Measurements from ENCODE around the gene DMKN. TPM values are rescaled to one million over a fixed set of nuclear protein-coding genes. Genes with fewer than 3 reads are reported as not detected.
A peak's percentile ranks its signal among the peaks of the same experiment; 100 is the strongest.
"Not testable (repeated sequence)": the region's sequence is repeated elsewhere in the genome, so short reads cannot be mapped to it uniquely, and the experiment has no call there.

DMKN gene
- polyA plus RNA-seq, 1 donor: 36.0 TPM

DNA sequence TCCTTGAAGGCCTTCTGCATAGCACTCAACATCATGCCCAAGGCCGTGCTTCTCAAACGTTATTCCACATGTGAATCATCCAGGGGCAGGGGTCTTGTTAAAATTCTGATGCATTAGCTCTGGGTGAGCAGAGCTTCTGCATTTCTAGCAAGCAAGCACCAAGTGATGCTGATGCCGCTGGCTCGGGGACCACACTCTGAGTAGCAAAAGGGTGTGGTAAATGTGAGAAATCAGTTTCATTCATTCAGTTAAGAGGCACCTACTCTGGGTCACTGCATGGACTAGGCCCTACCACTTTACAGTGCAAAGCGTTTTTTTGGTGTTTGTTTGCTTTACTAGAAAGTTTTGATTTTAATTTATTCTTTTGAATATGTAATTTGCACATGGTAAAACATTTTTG lies 30.4 kb downstream of the DMKN start:
- no peak for DNase-seq
- Histone ChIP-seq H3K4me1 (ENCODE audit: control insufficient read depth, insufficient read depth, low read length) (peaks cover 14% of the 10 kb centered on the region), H3K27me3 (ENCODE audit: control insufficient read depth, insufficient read depth, low read length) (no peaks in the 10 kb centered on the region), H3K36me3 (ENCODE audit: control insufficient read depth, insufficient read depth, low read length) (no peaks in the 10 kb centered on the region), H3K9me3 (ENCODE audit: control insufficient read depth, low read depth, low read length) (no peaks in the 10 kb centered on the region), H3K27ac (ENCODE audit: low read length) (no peak overlapping the region), H3K4me3 (ENCODE audit: low read length) (no peak overlapping the region)
- no CpG with 5 or more reads among the region's 5 CpGs for WGBS (ENCODE audit: insufficient coverage, low lambda C conversion rate)

DNA sequence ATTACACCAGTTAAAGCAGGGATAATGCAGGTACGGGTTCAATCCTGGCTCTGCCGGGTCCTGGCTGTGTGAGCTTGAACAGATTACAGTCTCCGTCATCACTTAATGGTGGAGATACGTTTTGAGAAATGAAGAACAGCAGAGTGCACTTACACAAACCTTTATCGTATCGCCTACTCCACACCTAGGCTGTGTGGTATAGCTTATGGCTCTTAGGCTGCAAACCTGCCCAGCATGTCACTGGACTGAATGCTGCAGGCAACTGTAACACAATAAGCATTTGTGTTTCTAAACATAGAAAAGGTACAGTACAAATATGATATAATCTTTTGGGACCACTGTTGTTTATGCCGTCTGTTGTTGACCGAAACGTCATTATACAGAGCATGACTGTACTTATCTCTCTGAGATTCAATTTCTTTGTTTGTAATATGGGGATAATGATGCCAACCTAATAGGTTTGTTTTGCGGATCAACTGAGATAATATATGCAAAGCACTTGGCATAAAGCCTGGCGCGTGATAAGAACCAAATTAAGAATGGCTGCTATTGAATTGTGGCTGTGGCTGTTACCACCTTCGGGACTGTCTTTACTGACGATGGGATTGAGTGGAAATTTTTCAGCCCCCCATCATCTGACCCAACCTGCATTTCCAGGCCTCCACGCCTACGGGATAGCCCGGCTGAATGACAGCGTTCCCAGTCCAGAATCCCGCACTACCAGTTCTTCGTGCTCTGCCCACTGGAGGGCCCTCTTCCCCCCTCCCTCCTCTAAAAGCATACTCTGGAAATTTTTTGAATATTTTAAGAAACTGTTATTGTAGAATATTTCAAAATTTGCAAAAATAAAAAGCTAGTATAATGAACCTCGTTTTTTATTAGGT lies 34.4 kb downstream of the DMKN start:
- Histone ChIP-seq H3K4me3 (ENCODE audit: low read length) (no peak overlapping the region), H3K27ac (ENCODE audit: low read length) (no peak overlapping the region), H3K36me3 (ENCODE audit: control insufficient read depth, insufficient read depth, low read length) (no peaks in the 10 kb centered on the region), H3K9me3 (ENCODE audit: control insufficient read depth, low read depth, low read length) (no peaks in the 10 kb centered on the region), H3K4me1 (ENCODE audit: control insufficient read depth, insufficient read depth, low read length) (no peaks in the 10 kb centered on the region), H3K27me3 (ENCODE audit: control insufficient read depth, insufficient read depth, low read length) (no peaks in the 10 kb centered on the region)
- no peak for DNase-seq
- 82% methylated on average over 4 of the region's 21 CpGs for WGBS (ENCODE audit: insufficient coverage, low lambda C conversion rate)

DNA sequence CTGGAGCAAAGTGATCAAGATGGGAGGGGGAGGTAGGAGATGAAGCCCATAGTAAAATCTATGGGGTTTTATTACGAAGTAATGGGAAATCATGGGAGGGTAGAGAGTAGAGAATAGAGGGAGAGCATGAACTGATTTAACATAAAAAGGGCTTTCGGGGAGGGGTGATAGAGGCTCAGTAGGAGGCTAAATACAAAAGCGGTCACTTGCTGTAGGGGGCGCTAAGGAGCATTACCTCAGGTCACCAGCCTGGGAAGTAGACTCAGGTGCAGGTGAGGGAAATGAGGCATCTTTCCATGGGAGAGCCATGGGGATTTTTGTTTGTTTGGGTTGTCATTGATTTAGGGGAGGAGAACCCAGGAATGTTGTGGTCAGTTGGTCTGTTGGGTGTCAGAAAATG lies 37.3 kb downstream of the DMKN start:
- H3K27me3 ChIP-seq (ENCODE audit: control insufficient read depth, insufficient read depth, low read length): no peaks in the 10 kb centered on the region
- no peaks in the 10 kb centered on the region for H3K4me1 ChIP-seq (ENCODE audit: control insufficient read depth, insufficient read depth, low read length)
- H3K9me3 ChIP-seq (ENCODE audit: control insufficient read depth, low read depth, low read length): no peaks in the 10 kb centered on the region
- H3K4me3 ChIP-seq (ENCODE audit: low read length): no peak overlapping the region
- no peaks in the 10 kb centered on the region for H3K36me3 ChIP-seq (ENCODE audit: control insufficient read depth, insufficient read depth, low read length)
- WGBS (ENCODE audit: insufficient coverage, low lambda C conversion rate): 50% methylated on average over 1 of the region's 4 CpGs
- DNase-seq: no peak
- no peak overlapping the region for H3K27ac ChIP-seq (ENCODE audit: low read length)

DNA sequence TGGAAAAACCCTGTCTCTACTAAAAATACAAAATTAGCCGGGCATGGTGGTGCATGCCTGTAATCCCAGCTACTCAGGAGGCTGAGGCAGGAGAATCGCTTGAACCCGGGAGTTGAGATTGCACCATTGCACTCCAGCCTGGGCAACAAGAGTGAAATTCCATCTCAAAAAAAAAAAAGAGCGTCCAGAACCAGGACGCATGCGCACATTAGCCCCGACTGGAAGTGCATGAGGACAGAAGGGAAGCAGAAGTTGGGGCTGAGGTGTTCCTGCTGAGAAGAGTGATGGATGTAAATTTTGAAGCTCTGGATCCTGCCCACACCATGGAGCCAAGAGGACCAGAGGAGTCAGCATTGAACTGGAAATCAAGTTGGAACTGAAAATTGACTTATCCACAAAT lies 38.9 kb downstream of the DMKN start:
- not testable (repeated sequence) for H3K27me3 ChIP-seq (ENCODE audit: control insufficient read depth, insufficient read depth, low read length); DNase-seq; H3K27ac ChIP-seq (ENCODE audit: low read length); H3K4me3 ChIP-seq (ENCODE audit: low read length); H3K36me3 ChIP-seq (ENCODE audit: control insufficient read depth, insufficient read depth, low read length); H3K4me1 ChIP-seq (ENCODE audit: control insufficient read depth, insufficient read depth, low read length); H3K9me3 ChIP-seq (ENCODE audit: control insufficient read depth, low read depth, low read length)
- WGBS (ENCODE audit: insufficient coverage, low lambda C conversion rate): no CpG with 5 or more reads among the region's 7 CpGs

DNA sequence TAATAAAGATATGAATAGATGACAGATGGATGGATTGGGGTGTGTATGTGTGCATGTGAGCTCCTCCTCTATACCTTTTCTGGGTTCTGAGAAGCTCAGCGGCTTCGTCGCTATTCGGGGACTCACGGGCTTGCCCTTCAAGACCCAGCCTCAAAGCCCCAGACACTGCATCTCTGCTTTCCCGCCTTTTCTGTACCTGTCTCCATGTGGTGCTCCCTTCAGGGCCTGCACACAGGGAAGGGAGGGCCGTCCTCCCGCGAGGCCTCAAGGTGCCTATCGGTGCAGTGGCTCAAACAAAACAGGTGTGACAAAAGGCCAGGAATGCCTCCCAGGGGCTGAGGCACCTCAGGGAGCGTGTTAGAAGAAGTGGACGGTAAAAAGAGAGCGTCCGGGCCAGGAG lies 39.3 kb downstream of the DMKN start:
- no peaks in the 10 kb centered on the region for H3K9me3 ChIP-seq (ENCODE audit: control insufficient read depth, low read depth, low read length)
- H3K36me3 ChIP-seq (ENCODE audit: control insufficient read depth, insufficient read depth, low read length): no peaks in the 10 kb centered on the region
- no peaks in the 10 kb centered on the region for H3K4me1 ChIP-seq (ENCODE audit: control insufficient read depth, insufficient read depth, low read length)
- no peak overlapping the region for H3K27ac ChIP-seq (ENCODE audit: low read length)
- H3K4me3 ChIP-seq (ENCODE audit: low read length): no peak overlapping the region
- no CpG with 5 or more reads among the region's 14 CpGs for WGBS (ENCODE audit: insufficient coverage, low lambda C conversion rate)
- H3K27me3 ChIP-seq (ENCODE audit: control insufficient read depth, insufficient read depth, low read length): no peaks in the 10 kb centered on the region
- no peak for DNase-seq

DNA sequence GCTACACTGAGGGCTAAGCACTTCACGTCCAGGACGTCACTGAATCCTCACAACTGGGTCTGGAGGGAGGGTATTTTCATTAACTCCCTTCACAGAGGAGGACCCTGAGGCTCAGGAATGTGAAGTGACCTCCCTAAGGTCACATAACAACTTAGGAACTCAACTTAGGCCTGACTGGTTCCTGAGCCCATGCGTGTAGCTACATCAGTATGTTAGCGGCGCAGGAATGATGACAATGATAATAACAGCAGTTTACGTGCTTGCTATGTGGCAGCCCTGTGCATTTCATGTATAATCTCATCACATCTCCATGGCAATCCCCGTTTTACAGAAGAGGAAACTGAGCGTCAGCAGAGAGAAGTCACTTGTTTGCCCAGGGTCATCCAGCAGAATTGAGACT lies 41.5 kb downstream of the DMKN start:
- Histone ChIP-seq H3K36me3 (ENCODE audit: control insufficient read depth, insufficient read depth, low read length) (no peaks in the 10 kb centered on the region), H3K27me3 (ENCODE audit: control insufficient read depth, insufficient read depth, low read length) (no peaks in the 10 kb centered on the region), H3K9me3 (ENCODE audit: control insufficient read depth, low read depth, low read length) (no peaks in the 10 kb centered on the region), H3K4me1 (ENCODE audit: control insufficient read depth, insufficient read depth, low read length) (no peaks in the 10 kb centered on the region), H3K4me3 (ENCODE audit: low read length) (no peak overlapping the region), H3K27ac (ENCODE audit: low read length) (no peak overlapping the region)
- DNase-seq: no peak
- no CpG with 5 or more reads among the region's 8 CpGs for WGBS (ENCODE audit: insufficient coverage, low lambda C conversion rate)

DNA sequence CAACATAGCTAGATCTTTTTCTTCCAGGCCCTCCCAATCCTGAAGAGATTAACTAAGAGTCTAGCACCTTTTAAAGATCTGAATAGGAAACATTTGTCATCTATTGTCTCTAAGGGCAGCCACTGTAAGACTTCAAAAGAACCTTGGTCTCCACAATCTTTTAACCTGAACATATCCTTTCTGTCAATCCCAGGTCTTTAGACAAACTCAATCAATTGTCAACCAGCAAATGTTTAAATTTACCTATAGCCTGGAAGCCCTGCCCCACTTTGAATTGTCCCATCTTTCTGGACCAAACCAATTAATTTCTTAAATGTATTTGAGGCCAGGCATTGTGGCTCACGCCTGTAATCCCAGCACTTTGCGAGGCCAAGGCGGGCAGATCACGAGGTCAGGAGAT lies 42.4 kb downstream of the DMKN start:
- not testable (repeated sequence) for H3K9me3 ChIP-seq (ENCODE audit: control insufficient read depth, low read depth, low read length); H3K4me3 ChIP-seq (ENCODE audit: low read length); DNase-seq; H3K27ac ChIP-seq (ENCODE audit: low read length); H3K36me3 ChIP-seq (ENCODE audit: control insufficient read depth, insufficient read depth, low read length); H3K4me1 ChIP-seq (ENCODE audit: control insufficient read depth, insufficient read depth, low read length); H3K27me3 ChIP-seq (ENCODE audit: control insufficient read depth, insufficient read depth, low read length)
- no CpG with 5 or more reads among the region's 4 CpGs for WGBS (ENCODE audit: insufficient coverage, low lambda C conversion rate)

DNA sequence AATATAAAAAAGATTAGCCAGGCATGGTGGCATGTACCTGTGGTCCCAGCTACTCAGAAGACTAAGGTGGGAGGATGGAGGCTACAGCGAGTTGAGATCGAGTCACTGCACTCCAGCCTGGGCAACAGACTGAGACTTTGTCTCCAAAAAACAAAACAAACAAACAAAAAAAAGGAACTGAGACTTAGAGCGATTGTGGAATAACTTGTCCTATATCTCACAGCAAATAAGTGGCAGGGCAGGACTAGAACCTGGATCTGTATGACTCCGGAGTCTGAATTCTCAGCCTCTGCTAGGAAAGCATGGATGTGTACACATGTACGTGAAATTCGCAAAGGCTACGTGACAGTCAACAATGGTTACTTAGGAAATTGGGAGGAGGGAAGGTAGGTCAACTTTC lies 43.3 kb downstream of the DMKN start:
- Histone ChIP-seq H3K27ac (ENCODE audit: low read length) (no peak overlapping the region), H3K27me3 (ENCODE audit: control insufficient read depth, insufficient read depth, low read length) (no peaks in the 10 kb centered on the region), H3K4me1 (ENCODE audit: control insufficient read depth, insufficient read depth, low read length) (no peaks in the 10 kb centered on the region), H3K36me3 (ENCODE audit: control insufficient read depth, insufficient read depth, low read length) (no peaks in the 10 kb centered on the region), H3K9me3 (ENCODE audit: control insufficient read depth, low read depth, low read length) (no peaks in the 10 kb centered on the region), H3K4me3 (ENCODE audit: low read length) (no peak overlapping the region)
- WGBS (ENCODE audit: insufficient coverage, low lambda C conversion rate): 100% methylated on average over 1 of the region's 7 CpGs
- DNase-seq: no peak

DNA sequence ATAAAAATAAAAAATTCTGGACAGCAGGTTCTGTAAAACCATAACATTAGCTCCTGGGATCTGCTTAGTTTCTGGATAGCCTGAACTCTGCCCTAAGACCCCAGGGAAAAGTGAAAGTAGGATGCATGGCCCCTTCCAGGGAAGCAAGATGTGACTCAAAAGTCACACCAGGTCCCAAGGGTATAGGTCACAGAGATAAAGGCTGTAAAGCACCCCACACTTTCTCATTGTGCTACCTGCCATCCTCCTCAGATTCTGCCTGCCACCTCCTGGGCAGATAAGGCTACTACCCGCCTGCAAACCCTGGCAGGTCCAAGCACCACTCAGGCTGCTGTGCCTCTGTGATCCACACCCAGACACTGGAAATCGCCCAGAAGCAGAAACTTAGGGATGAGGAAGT lies 44.8 kb downstream of the DMKN start:
- H3K27me3 ChIP-seq (ENCODE audit: control insufficient read depth, insufficient read depth, low read length): no peaks in the 10 kb centered on the region
- no peaks in the 10 kb centered on the region for H3K9me3 ChIP-seq (ENCODE audit: control insufficient read depth, low read depth, low read length)
- H3K4me3 ChIP-seq (ENCODE audit: low read length): no peak overlapping the region
- no peak overlapping the region for H3K27ac ChIP-seq (ENCODE audit: low read length)
- DNase-seq: peak; percentile 75 to 80
- no peaks in the 10 kb centered on the region for H3K36me3 ChIP-seq (ENCODE audit: control insufficient read depth, insufficient read depth, low read length)
- WGBS (ENCODE audit: insufficient coverage, low lambda C conversion rate): no CpG with 5 or more reads among the region's 2 CpGs
- H3K4me1 ChIP-seq (ENCODE audit: control insufficient read depth, insufficient read depth, low read length): no peaks in the 10 kb centered on the region

DNA sequence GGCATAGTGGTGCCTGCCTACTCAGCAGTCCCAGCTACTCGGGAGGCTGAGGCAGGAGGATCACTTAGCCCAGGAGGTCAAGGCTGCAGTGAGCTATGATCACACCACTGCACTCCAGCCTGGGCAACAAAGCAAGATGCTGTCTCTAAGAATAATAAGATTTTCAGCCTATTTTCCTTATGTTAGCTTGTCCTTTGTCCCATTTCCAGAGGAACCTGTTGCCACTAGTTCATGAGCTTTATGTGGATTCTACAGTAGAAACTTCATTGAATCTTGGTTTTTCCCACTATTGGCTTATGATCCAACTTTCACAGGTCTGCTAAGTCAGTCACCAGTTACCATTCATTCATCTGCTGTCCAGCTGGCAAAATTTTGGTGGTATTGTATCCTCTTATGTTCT lies 47.2 kb downstream of the DMKN start:
- no peaks in the 10 kb centered on the region for H3K36me3 ChIP-seq (ENCODE audit: control insufficient read depth, insufficient read depth, low read length)
- H3K9me3 ChIP-seq (ENCODE audit: control insufficient read depth, low read depth, low read length): no peaks in the 10 kb centered on the region
- DNase-seq: no peak
- H3K4me3 ChIP-seq (ENCODE audit: low read length): no peak overlapping the region
- no peaks in the 10 kb centered on the region for H3K27me3 ChIP-seq (ENCODE audit: control insufficient read depth, insufficient read depth, low read length)
- no peaks in the 10 kb centered on the region for H3K4me1 ChIP-seq (ENCODE audit: control insufficient read depth, insufficient read depth, low read length)
- WGBS (ENCODE audit: insufficient coverage, low lambda C conversion rate): no CpG with 5 or more reads among the region's 1 CpG
- H3K27ac ChIP-seq (ENCODE audit: low read length): no peak overlapping the region

DNA sequence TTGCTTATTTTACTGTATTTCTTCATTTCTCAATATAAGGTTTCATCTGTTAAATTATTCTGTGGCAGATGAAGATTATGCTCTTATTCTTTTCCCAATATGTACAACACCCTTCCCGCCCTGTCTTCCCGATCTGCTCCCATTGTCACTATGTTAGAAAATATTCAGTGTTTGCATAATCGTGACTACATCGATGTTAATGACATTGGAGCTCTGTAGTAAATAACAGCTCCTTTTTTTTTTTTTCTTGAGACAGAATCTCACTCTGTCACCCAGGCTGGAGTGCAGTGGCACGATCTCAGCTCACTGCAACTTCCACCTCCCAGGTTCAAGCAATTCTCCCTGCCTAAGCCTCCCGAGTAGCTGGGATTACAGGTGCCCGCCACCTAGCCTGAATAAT lies 50.5 kb downstream of the DMKN start:
- not testable (repeated sequence) for H3K4me3 ChIP-seq (ENCODE audit: low read length); H3K36me3 ChIP-seq (ENCODE audit: control insufficient read depth, insufficient read depth, low read length); DNase-seq; H3K4me1 ChIP-seq (ENCODE audit: control insufficient read depth, insufficient read depth, low read length); H3K27me3 ChIP-seq (ENCODE audit: control insufficient read depth, insufficient read depth, low read length); H3K9me3 ChIP-seq (ENCODE audit: control insufficient read depth, low read depth, low read length); H3K27ac ChIP-seq (ENCODE audit: low read length)
- no CpG with 5 or more reads among the region's 7 CpGs for WGBS (ENCODE audit: insufficient coverage, low lambda C conversion rate)

Measured in large intestine (tissue), 3 donors.